ENCODE data around the gene MROH2A.

The MROH2A gene

GRCh38 chr2:233819884-233820773, 42.0 kb downstream of the MROH2A start:
- DNase-seq, result no peak

GRCh38 chr2:233820774-233821105, 42.6 kb downstream of the MROH2A start:
- no peak for DNase-seq

- no peak for DNase-seq
Measured at GRCh38 chr2:233821196-233821595, 43.1 kb downstream of the MROH2A start.

- no peak for DNase-seq
Measured at GRCh38 chr2:233821709-233822100, 43.6 kb downstream of the MROH2A start.

GRCh38 chr2:233822101-233822771, 44.1 kb downstream of the MROH2A start:
- no peak for DNase-seq

- DNase-seq, result no peak
Measured at GRCh38 chr2:233822781-233823730, 44.9 kb downstream of the MROH2A start.

- no peak for DNase-seq
Measured at GRCh38 chr2:233823731-233824121, 45.6 kb downstream of the MROH2A start.

GRCh38 chr2:233824373-233824772, 46.2 kb downstream of the MROH2A start:
- no peak for DNase-seq

GRCh38 chr2:233828546-233829192, 50.5 kb downstream of the MROH2A start:
- no peak for DNase-seq

- no peak for DNase-seq
Measured at GRCh38 chr2:233829193-233830110, 51.3 kb downstream of the MROH2A start.

- DNase-seq, result no peak
Measured at GRCh38 chr2:233830111-233830802, 52.1 kb downstream of the MROH2A start.

GRCh38 chr2:233831011-233831721, 53.0 kb downstream of the MROH2A start:
- DNase-seq, result peak; percentile 27

GRCh38 chr2:233831861-233832260, 53.7 kb downstream of the MROH2A start:
- no peak for DNase-seq

- no peak for DNase-seq
Measured at GRCh38 chr2:233832414-233832813, 54.3 kb downstream of the MROH2A start.

- DNase-seq, result no peak
Measured at GRCh38 chr2:233832869-233833311, 54.8 kb downstream of the MROH2A start.

GRCh38 chr2:233833345-233833744, 55.2 kb downstream of the MROH2A start:
- DNase-seq, result no peak

GRCh38 chr2:233835230-233836186, 57.4 kb downstream of the MROH2A start:
- no peak for DNase-seq

- no peak for DNase-seq
Measured at GRCh38 chr2:233836359-233836758, 58.2 kb downstream of the MROH2A start.

- DNase-seq, result no peak
Measured at GRCh38 chr2:233837694-233838229, 59.6 kb downstream of the MROH2A start.

Data from NCI-H1436 treated with DMSO at 0.1 percent for 48 hours (cell line).